ENCODE results near the gene PRR36.

DNA sequence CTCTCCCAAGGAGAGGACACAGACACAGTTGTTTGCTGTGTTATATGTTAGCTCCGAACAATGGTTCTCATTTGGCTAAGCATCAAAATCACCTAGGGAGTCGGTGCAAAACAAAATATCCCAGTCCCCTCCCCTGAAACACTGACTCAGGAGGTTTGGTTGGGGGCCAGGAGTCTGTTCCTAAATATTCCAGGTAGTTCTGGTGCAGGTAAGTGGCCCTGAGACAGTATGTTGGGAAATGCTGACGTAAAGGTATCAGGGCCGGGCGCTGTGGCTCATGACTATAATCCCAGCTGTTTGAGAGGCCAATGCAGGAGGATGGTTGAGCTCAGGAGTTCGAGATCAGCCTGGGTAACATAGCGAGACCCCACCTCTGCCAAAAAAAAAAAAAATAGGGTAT lies 27.1 kb upstream of the PRR36 start:
- TF ChIP-seq EP300 (IDR thresholded peaks at IDR 0.05) (no peak), POLR2AphosphoS5 (IDR thresholded peaks at IDR 0.05) (no peak), POLR2A (IDR thresholded peaks at IDR 0.05) (no peak)
- TF ChIP-seq, protein P1, sequence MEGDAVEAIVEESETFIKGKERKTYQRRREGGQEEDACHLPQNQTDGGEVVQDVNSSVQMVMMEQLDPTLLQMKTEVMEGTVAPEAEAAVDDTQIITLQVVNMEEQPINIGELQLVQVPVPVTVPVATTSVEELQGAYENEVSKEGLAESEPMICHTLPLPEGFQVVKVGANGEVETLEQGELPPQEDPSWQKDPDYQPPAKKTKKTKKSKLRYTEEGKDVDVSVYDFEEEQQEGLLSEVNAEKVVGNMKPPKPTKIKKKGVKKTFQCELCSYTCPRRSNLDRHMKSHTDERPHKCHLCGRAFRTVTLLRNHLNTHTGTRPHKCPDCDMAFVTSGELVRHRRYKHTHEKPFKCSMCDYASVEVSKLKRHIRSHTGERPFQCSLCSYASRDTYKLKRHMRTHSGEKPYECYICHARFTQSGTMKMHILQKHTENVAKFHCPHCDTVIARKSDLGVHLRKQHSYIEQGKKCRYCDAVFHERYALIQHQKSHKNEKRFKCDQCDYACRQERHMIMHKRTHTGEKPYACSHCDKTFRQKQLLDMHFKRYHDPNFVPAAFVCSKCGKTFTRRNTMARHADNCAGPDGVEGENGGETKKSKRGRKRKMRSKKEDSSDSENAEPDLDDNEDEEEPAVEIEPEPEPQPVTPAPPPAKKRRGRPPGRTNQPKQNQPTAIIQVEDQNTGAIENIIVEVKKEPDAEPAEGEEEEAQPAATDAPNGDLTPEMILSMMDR (IDR thresholded peaks at IDR 0.05), result no peak

Data from sigmoid colon (tissue), 4 donors.